GM12878 (cell line): ENCODE data around the gene KLHDC10. TPM values are rescaled to one million over a fixed set of nuclear protein-coding genes. Genes with fewer than 3 reads are reported as not detected.

Experiments
- ATAC-seq: fragments of 200-7000 bp; cut with Tn5 transposase; 3 replicates; pipeline ENCODE4 v1.9.1; 2020; ENCODE audit warnings: mild to moderate bottlenecking, moderate library complexity
- BruUV-seq: library from RNA; stranded (reverse); fragments of 400-500 nt; replicated peaks from 2 replicates; lab custom pipeline; 2021; lab: Mats Ljungman, UMichigan
- CTCF ChIA-PET: fragments of 300-600 bp; sonication (Branson Sonifier 250); formaldehyde crosslinking; extraction: SDS; loops from one replicate; lab custom pipeline; 2021; ENCODE audit warnings: inconsistent platforms; lab: Yijun Ruan, JAX
- POLR2A ChIA-PET: fragments of 350-600 bp; formaldehyde crosslinking; extraction: SDS; loops from one replicate; lab custom pipeline; 2021; ENCODE audit warnings: inconsistent platforms; lab: Charles Lee
- RAD21 ChIA-PET: fragments of 300-600 bp; sonication (Branson Sonifier 250); formaldehyde crosslinking; loops from one replicate; lab custom pipeline; 2023; ENCODE audit warnings: antibody characterized with exemption; ENCODE audit not compliant: unreplicated experiment; lab: Charles Lee
- SMC1A ChIA-PET: fragments of 300-600 bp; sonication (Branson Sonifier 250); formaldehyde crosslinking; loops from one replicate; lab custom pipeline; 2023; ENCODE audit not compliant: unreplicated experiment, uncharacterized antibody; lab: Charles Lee
- DNase-seq: peaks from one replicate; pipeline ENCODE4 v3.0.0-alpha.2; 2011; ENCODE audit warnings: low read depth, low spot score
- FAIRE-seq: peaks from 3 replicates; lab custom pipeline; 2011; peaks lifted over from hg19 to GRCh38; lab: Jason Lieb, UNC
- H2AFZ ChIP-seq: 2 replicates; pipeline ENCODE4 v1.6.0; 2011; ENCODE audit warnings: low read depth, low read length, control low read depth; ENCODE audit not compliant: control insufficient read depth
- H3K27ac ChIP-seq: 2 replicates; pipeline ENCODE4 v1.5.1; 2011; ENCODE audit warnings: control low read depth; ENCODE audit not compliant: control insufficient read depth, insufficient read depth
- H3K27me3 ChIP-seq, 2 experiments: replicated peaks in 1 of 2; 2 replicates each; pipeline versions ENCODE4 v1.6.0 to v1.6.1; 2011; ENCODE audit warnings: low read length in 1 of 2; ENCODE audit not compliant: control insufficient read depth in 2 of 2, insufficient read depth in 2 of 2
- H3K36me3 ChIP-seq, 2 experiments: 2 replicates each; pipeline ENCODE4 v1.5.1; 2011; ENCODE audit warnings: low read length in 1 of 2; ENCODE audit not compliant: control insufficient read depth in 2 of 2, insufficient read depth in 2 of 2
- H3K4me1 ChIP-seq: 2 replicates; pipeline ENCODE4 v1.6.1; 2011; ENCODE audit warnings: mild to moderate bottlenecking, low read length, moderate library complexity, mixed read lengths; ENCODE audit not compliant: control insufficient read depth, insufficient read depth
- H3K4me2 ChIP-seq: 2 replicates; pipeline ENCODE4 v1.6.0; 2011; ENCODE audit warnings: control low read depth; ENCODE audit not compliant: control insufficient read depth, insufficient read depth
- H3K4me3 ChIP-seq: fragments of 200-600 bp; sonication (generic); 2 replicates; pipeline ENCODE4 v1.5.1; 2016
- H3K79me2 ChIP-seq: 2 replicates; pipeline ENCODE4 v1.6.0; 2011; ENCODE audit warnings: low read length; ENCODE audit not compliant: control insufficient read depth, insufficient read depth
- H3K9ac ChIP-seq: 2 replicates; pipeline ENCODE4 v1.8.0; 2011; ENCODE audit warnings: low read length, control low read depth, mixed read lengths; ENCODE audit not compliant: control insufficient read depth, insufficient read depth
- H3K9me3 ChIP-seq: replicated peaks from 3 replicates; pipeline ENCODE4 v1.5.1; 2011; ENCODE audit warnings: mild to moderate bottlenecking, low read length; ENCODE audit not compliant: control insufficient read depth, insufficient read depth
- H4K20me1 ChIP-seq: 2 replicates; pipeline ENCODE4 v1.6.0; 2011; ENCODE audit not compliant: control insufficient read depth, insufficient read depth
- ASH2L ChIP-seq: fragments of 300-600, 200-600 bp; sonication (generic); IDR thresholded peaks from 2 replicates; pipeline ENCODE4 v1.6.1; 2017; ENCODE audit warnings: low read depth, mild to moderate bottlenecking, borderline replicate concordance
- BCLAF1 ChIP-seq: fragments of 450-650 bp; IDR thresholded peaks from 2 replicates; pipeline ENCODE4 v1.6.1; 2017; ENCODE audit warnings: antibody characterized with exemption, mild to moderate bottlenecking, moderate library complexity
- CEBPB ChIP-seq, 2 experiments: fragments of 150-350 bp in 1 of 2; IDR thresholded peaks; 2 replicates each; pipeline ENCODE4 v1.6.1; 2012 to 2014; ENCODE audit warnings: low read depth in 2 of 2, low read length in 2 of 2, borderline replicate concordance in 1 of 2, inconsistent platforms in 1 of 2
- EED ChIP-seq: sonication (generic); IDR thresholded peaks from 2 replicates; pipeline ENCODE4 v1.6.1; 2016; ENCODE audit warnings: antibody characterized with exemption, low read depth
- EP300 ChIP-seq, 2 experiments: fragments of 150-350 bp in 1 of 2; IDR thresholded peaks; 2 replicates each; pipeline ENCODE4 v1.6.1; 2011 to 2012; ENCODE audit warnings: low read depth in 2 of 2, low read length in 2 of 2, borderline replicate concordance in 1 of 2, improper control_type of control experiment in 1 of 2, inconsistent platforms in 1 of 2; ENCODE audit not compliant: control insufficient read depth in 1 of 2
- HCFC1 ChIP-seq: fragments of 150-350 bp; IDR thresholded peaks from 2 replicates; pipeline ENCODE4 v1.6.1; 2014; ENCODE audit warnings: low read length
- SUZ12 ChIP-seq: fragments of 200-600 bp; sonication (generic); IDR thresholded peaks from one replicate; pipeline ENCODE4 v1.6.1; 2018; ENCODE audit warnings: antibody characterized with exemption, mild to moderate bottlenecking; ENCODE audit not compliant: unreplicated experiment
- TCF12 ChIP-seq: IDR thresholded peaks from 2 replicates; pipeline ENCODE4 v1.6.1; 2011; ENCODE audit warnings: low read depth, mild to moderate bottlenecking, low read length
- ZBTB33 ChIP-seq: fragments of 450-650 bp; IDR thresholded peaks from 2 replicates; pipeline ENCODE4 v1.6.1; 2017; ENCODE audit warnings: mild to moderate bottlenecking
- ZSCAN29 ChIP-seq: fragments of 450-650 bp; IDR thresholded peaks from 2 replicates; pipeline ENCODE4 v1.6.1; 2017; ENCODE audit warnings: mild to moderate bottlenecking, moderate library complexity
- WGBS: methylation state at CpG from one replicate; pipeline ENCODE4 v1.1.6; 2016; ENCODE audit warnings: low lambda C conversion rate; ENCODE audit not compliant: insufficient replicate concordance, insufficient coverage; ENCODE audit errors: missing lambda C conversion rate; 5-methylcytosine and 5-hydroxymethylcytosine counted together
- in situ Hi-C: fragments of 300-500 bp; cut with MboI; formaldehyde crosslinking; loops from 9 replicates; pipeline ENCODE4 v1.14.3; 2018; ENCODE audit warnings: mixed read lengths
- intact Hi-C: fragments of 100-400 bp; cut with micrococcal nuclease; formaldehyde crosslinking; loops from one replicate; pipeline ENCODE4 v1.14.2; 2022; ENCODE audit not compliant: unreplicated experiment
- polyA plus RNA-seq, 11 experiments: library from polyadenylated mRNA; depleted of rRNA in 4 of 11; unstranded in 6 of 11; stranded (reverse) in 5 of 11; fragments of >200 nt; fragmentation: Nextera tagmentation in 4 of 11; fragmentation: Illumina TruSeq in 1 of 11; extraction: Ambion mirVana in 4 of 11; extraction: Trizol in 1 of 11; gene quantifications; 1 replicate in 1 of 11; 2 replicates in 10 of 11; pipeline versions ENCODE4 v1.2.1 to v1.2.3, GENCODE V29; 2011 to 2016; ENCODE audit warnings: inconsistent platforms in 2 of 11, missing spikeins in 2 of 11, low read depth in 1 of 11
- total RNA-seq, 4 experiments: library from RNA; depleted of rRNA in 3 of 4; stranded (reverse); fragments of >200 nt in 3 of 4; fragmentation: Illumina TruSeq in 1 of 4; extraction: Trizol in 1 of 4; gene quantifications; 2 replicates each; pipeline versions ENCODE4 v1.2.1 to v1.2.3, GENCODE V29; 2013 to 2021

KLHDC10 gene
- total and polyA plus RNA-seq, 10 of the 15 experiments (the other 5 are each of a cell fraction or from before 2014, with no cell fraction given), result 2.9 to 20.6 (median 9.4) TPM

GRCh38 chr7:130127404-130127803 lies 57.1 kb downstream of the KLHDC10 start:
- RAD21 ChIA-PET, result no interaction called here
- no peak overlapping the region for H3K9ac ChIP-seq

More at GRCh38 chr7:130127404-130127803, 57.1 kb downstream of the KLHDC10 start:
- ATAC-seq (no peak), FAIRE-seq (no peak), DNase-seq (no peak)
- no peak for TF ChIP-seq HCFC1
- TF ChIP-seq ZSCAN29, result no peak
- TF ChIP-seq EP300 (IDR thresholded peaks at IDR 0.05; ENCODE audit: borderline replicate concordance in 1 of 2, control insufficient read depth in 1 of 2, low read depth in 2 of 2, low read length in 2 of 2), result no peak
- TF ChIP-seq ASH2L, result no peak
- TF ChIP-seq CEBPB (IDR thresholded peaks at IDR 0.05; ENCODE audit: borderline replicate concordance in 1 of 2, low read depth in 2 of 2, low read length in 2 of 2), result no peak
- no peak for TF ChIP-seq BCLAF1
- TF ChIP-seq ZBTB33, result no peak
- no peak for TF ChIP-seq TCF12
- TF ChIP-seq SUZ12, result no peak
- TF ChIP-seq EED, result no peak
- no peak overlapping the region for H2AFZ ChIP-seq
- no peaks in the 10 kb centered on the region for H3K9me3 ChIP-seq
- in situ Hi-C loops (no loop called here), intact Hi-C loops (no loop called here)
- H3K27ac ChIP-seq, result no peak overlapping the region
- no peaks in the 10 kb centered on the region for H4K20me1 ChIP-seq
- H3K4me3 ChIP-seq, result no peak overlapping the region
- POLR2A ChIA-PET, result no interaction called here
- no TSS peak for BruUV-seq
- 28% methylated on average over 2 of the region's 2 CpGs for WGBS
- CTCF ChIA-PET, result no interaction called here
- no peak overlapping the region for H3K4me2 ChIP-seq
- H3K36me3 ChIP-seq, result peaks cover 2 to 18% of the 10 kb centered on the region in 2 experiments
- no peaks in the 10 kb centered on the region for H3K4me1 ChIP-seq
- H3K27me3 ChIP-seq, result no peaks in the 10 kb centered on the region
- H3K79me2 ChIP-seq, result no peaks in the 10 kb centered on the region
- SMC1A ChIA-PET, result no interaction called here
